GM12878 (cell line): Measurements from ENCODE around the gene LEMD2. TPM values are rescaled to one million over a fixed set of nuclear protein-coding genes. Genes with fewer than 3 reads are reported as not detected.

Experiments
- ATAC-seq: fragments of 200-7000 bp; cut with Tn5 transposase; 3 replicates; pipeline ENCODE4 v1.9.1; 2020; ENCODE audit warnings: mild to moderate bottlenecking, moderate library complexity
- BruUV-seq: library from RNA; stranded (reverse); fragments of 400-500 nt; replicated peaks from 2 replicates; lab custom pipeline; 2021; lab: Mats Ljungman, UMichigan
- CTCF ChIA-PET: fragments of 300-600 bp; sonication (Branson Sonifier 250); formaldehyde crosslinking; extraction: SDS; loops from one replicate; lab custom pipeline; 2021; ENCODE audit warnings: inconsistent platforms; lab: Yijun Ruan, JAX
- POLR2A ChIA-PET: fragments of 350-600 bp; formaldehyde crosslinking; extraction: SDS; loops from one replicate; lab custom pipeline; 2021; ENCODE audit warnings: inconsistent platforms; lab: Charles Lee
- RAD21 ChIA-PET: fragments of 300-600 bp; sonication (Branson Sonifier 250); formaldehyde crosslinking; loops from one replicate; lab custom pipeline; 2023; ENCODE audit warnings: antibody characterized with exemption; ENCODE audit not compliant: unreplicated experiment; lab: Charles Lee
- SMC1A ChIA-PET: fragments of 300-600 bp; sonication (Branson Sonifier 250); formaldehyde crosslinking; loops from one replicate; lab custom pipeline; 2023; ENCODE audit not compliant: unreplicated experiment, uncharacterized antibody; lab: Charles Lee
- DNase-seq: peaks from one replicate; pipeline ENCODE4 v3.0.0-alpha.2; 2011; ENCODE audit warnings: low read depth, low spot score
- FAIRE-seq: peaks from 3 replicates; lab custom pipeline; 2011; peaks lifted over from hg19 to GRCh38; lab: Jason Lieb, UNC
- H2AFZ ChIP-seq: 2 replicates; pipeline ENCODE4 v1.6.0; 2011; ENCODE audit warnings: low read depth, low read length, control low read depth; ENCODE audit not compliant: control insufficient read depth
- H3K27ac ChIP-seq: 2 replicates; pipeline ENCODE4 v1.5.1; 2011; ENCODE audit warnings: control low read depth; ENCODE audit not compliant: control insufficient read depth, insufficient read depth
- H3K27me3 ChIP-seq, 2 experiments: replicated peaks in 1 of 2; 2 replicates each; pipeline versions ENCODE4 v1.6.0 to v1.6.1; 2011; ENCODE audit warnings: low read length in 1 of 2; ENCODE audit not compliant: control insufficient read depth in 2 of 2, insufficient read depth in 2 of 2
- H3K36me3 ChIP-seq, 2 experiments: 2 replicates each; pipeline ENCODE4 v1.5.1; 2011; ENCODE audit warnings: low read length in 1 of 2; ENCODE audit not compliant: control insufficient read depth in 2 of 2, insufficient read depth in 2 of 2
- H3K4me1 ChIP-seq: 2 replicates; pipeline ENCODE4 v1.6.1; 2011; ENCODE audit warnings: mild to moderate bottlenecking, low read length, moderate library complexity, mixed read lengths; ENCODE audit not compliant: control insufficient read depth, insufficient read depth
- H3K4me2 ChIP-seq: 2 replicates; pipeline ENCODE4 v1.6.0; 2011; ENCODE audit warnings: control low read depth; ENCODE audit not compliant: control insufficient read depth, insufficient read depth
- H3K4me3 ChIP-seq: fragments of 200-600 bp; sonication (generic); 2 replicates; pipeline ENCODE4 v1.5.1; 2016
- H3K79me2 ChIP-seq: 2 replicates; pipeline ENCODE4 v1.6.0; 2011; ENCODE audit warnings: low read length; ENCODE audit not compliant: control insufficient read depth, insufficient read depth
- H3K9ac ChIP-seq: 2 replicates; pipeline ENCODE4 v1.8.0; 2011; ENCODE audit warnings: low read length, control low read depth, mixed read lengths; ENCODE audit not compliant: control insufficient read depth, insufficient read depth
- H3K9me3 ChIP-seq: replicated peaks from 3 replicates; pipeline ENCODE4 v1.5.1; 2011; ENCODE audit warnings: mild to moderate bottlenecking, low read length; ENCODE audit not compliant: control insufficient read depth, insufficient read depth
- H4K20me1 ChIP-seq: 2 replicates; pipeline ENCODE4 v1.6.0; 2011; ENCODE audit not compliant: control insufficient read depth, insufficient read depth
- ATF3 ChIP-seq: IDR thresholded peaks from 2 replicates; pipeline ENCODE4 v1.6.1; 2011; ENCODE audit warnings: low read depth, mild to moderate bottlenecking, low read length, moderate library complexity, borderline replicate concordance; ENCODE audit errors: extremely low read depth
- ATF7 ChIP-seq: fragments of 450-650 bp; IDR thresholded peaks from 2 replicates; pipeline ENCODE4 v1.6.1; 2016; ENCODE audit warnings: low read depth, mild to moderate bottlenecking
- CBX5 ChIP-seq: sonication (generic); IDR thresholded peaks from 2 replicates; pipeline ENCODE4 v1.6.1; 2016; ENCODE audit warnings: low read depth, moderate library complexity, mild to moderate bottlenecking, inconsistent platforms
- CHD1 ChIP-seq: IDR thresholded peaks from 2 replicates; pipeline ENCODE4 v1.6.1; 2012; ENCODE audit warnings: low read depth, low read length, improper control_type of control experiment
- DPF2 ChIP-seq: fragments of 450-650 bp; IDR thresholded peaks from 2 replicates; pipeline ENCODE4 v1.6.1; 2017; ENCODE audit warnings: mild to moderate bottlenecking
- E2F8 ChIP-seq: fragments of 450-650 bp; IDR thresholded peaks from 2 replicates; pipeline ENCODE4 v1.6.1; 2018; ENCODE audit warnings: mild to moderate bottlenecking, low read depth, moderate library complexity; ENCODE audit not compliant: partially characterized antibody
- KDM1A ChIP-seq: fragments of 200-600 bp; sonication (generic); IDR thresholded peaks from 2 replicates; pipeline ENCODE4 v1.6.1; 2016; ENCODE audit warnings: borderline replicate concordance
- MEF2B ChIP-seq: fragments of 450-650 bp; IDR thresholded peaks from 2 replicates; pipeline ENCODE4 v1.6.1; 2018; ENCODE audit warnings: mild to moderate bottlenecking, moderate library complexity; ENCODE audit not compliant: partially characterized antibody, poor library complexity, severe bottlenecking
- MTA3 ChIP-seq: IDR thresholded peaks from 2 replicates; pipeline ENCODE4 v1.6.1; 2012; ENCODE audit warnings: low read length, inconsistent platforms, borderline replicate concordance
- RFX5 ChIP-seq: IDR thresholded peaks from 2 replicates; pipeline ENCODE4 v1.6.1; 2011; ENCODE audit warnings: low read depth, low read length, improper control_type of control experiment
- SPI1 ChIP-seq: IDR thresholded peaks from 2 replicates; pipeline ENCODE4 v1.6.1; 2011; ENCODE audit warnings: low read depth, mild to moderate bottlenecking, low read length, moderate library complexity, borderline replicate concordance; ENCODE audit not compliant: insufficient read depth
- TCF3 ChIP-seq: IDR thresholded peaks from 2 replicates; pipeline ENCODE4 v1.6.1; 2012; ENCODE audit warnings: low read depth, mild to moderate bottlenecking, low read length, borderline replicate concordance; ENCODE audit not compliant: insufficient read depth
- ZBTB40 ChIP-seq: fragments of 450-650 bp; IDR thresholded peaks from 2 replicates; pipeline ENCODE4 v1.6.1; 2016; ENCODE audit warnings: mild to moderate bottlenecking, moderate library complexity, borderline replicate concordance
- ZNF384 ChIP-seq: IDR thresholded peaks from 2 replicates; pipeline ENCODE4 v1.6.1; 2012; ENCODE audit warnings: low read depth, mild to moderate bottlenecking, low read length, improper control_type of control experiment, borderline replicate concordance
- ZNF622 ChIP-seq: fragments of 450-650 bp; IDR thresholded peaks from 2 replicates; pipeline ENCODE4 v1.6.1; 2017; ENCODE audit warnings: mild to moderate bottlenecking, inconsistent platforms
- WGBS: methylation state at CpG from one replicate; pipeline ENCODE4 v1.1.6; 2016; ENCODE audit warnings: low lambda C conversion rate; ENCODE audit not compliant: insufficient replicate concordance, insufficient coverage; ENCODE audit errors: missing lambda C conversion rate; 5-methylcytosine and 5-hydroxymethylcytosine counted together
- in situ Hi-C: fragments of 300-500 bp; cut with MboI; formaldehyde crosslinking; loops from 9 replicates; pipeline ENCODE4 v1.14.3; 2018; ENCODE audit warnings: mixed read lengths
- intact Hi-C: fragments of 100-400 bp; cut with micrococcal nuclease; formaldehyde crosslinking; loops from one replicate; pipeline ENCODE4 v1.14.2; 2022; ENCODE audit not compliant: unreplicated experiment
- polyA plus RNA-seq, 11 experiments: library from polyadenylated mRNA; depleted of rRNA in 4 of 11; unstranded in 6 of 11; stranded (reverse) in 5 of 11; fragments of >200 nt; fragmentation: Nextera tagmentation in 4 of 11; fragmentation: Illumina TruSeq in 1 of 11; extraction: Ambion mirVana in 4 of 11; extraction: Trizol in 1 of 11; gene quantifications; 1 replicate in 1 of 11; 2 replicates in 10 of 11; pipeline versions ENCODE4 v1.2.1 to v1.2.3, GENCODE V29; 2011 to 2016; ENCODE audit warnings: inconsistent platforms in 2 of 11, missing spikeins in 2 of 11, low read depth in 1 of 11
- total RNA-seq, 4 experiments: library from RNA; depleted of rRNA in 3 of 4; stranded (reverse); fragments of >200 nt in 3 of 4; fragmentation: Illumina TruSeq in 1 of 4; extraction: Trizol in 1 of 4; gene quantifications; 2 replicates each; pipeline versions ENCODE4 v1.2.1 to v1.2.3, GENCODE V29; 2013 to 2021

The LEMD2 gene
- total and polyA plus RNA-seq, 10 of the 15 experiments (the other 5 are each of a cell fraction or from before 2014, with no cell fraction given) = 0.45 to 47.1 (median 22.8) TPM

- no peak for TF ChIP-seq KDM1A
- no peak for TF ChIP-seq TCF3
- no peak for TF ChIP-seq E2F8
- no peak for TF ChIP-seq RFX5
- no peak for TF ChIP-seq DPF2
- no peak for TF ChIP-seq MTA3
- no peak for TF ChIP-seq CBX5
- TF ChIP-seq ZNF622 = no peak
- TF ChIP-seq CHD1 = no peak
- TF ChIP-seq, all 136 proteins: peak for 0
Measured at GRCh38 chr6:33783781-33784520, 5.0 kb downstream of the LEMD2 start (continued).

- no peak for DNase-seq
- no peak overlapping the region for H3K4me2 ChIP-seq
- no TSS peak for BruUV-seq
- no peaks in the 10 kb centered on the region for H3K27me3 ChIP-seq
- CTCF ChIA-PET = no interaction called here
- no peak overlapping the region for H3K4me3 ChIP-seq
- POLR2A ChIA-PET = no interaction called here
- no peaks in the 10 kb centered on the region; the same call in 1 of the 2 replicates for H4K20me1 ChIP-seq
- RAD21 ChIA-PET = no interaction called here
- intact Hi-C loops (no loop called here), in situ Hi-C loops (no loop called here)
- FAIRE-seq = no peak
- H3K27ac ChIP-seq = no peak overlapping the region
- WGBS = 98% methylated on average over 5 of the region's 5 CpGs
- peaks cover 6% of the 10 kb centered on the region for H3K4me1 ChIP-seq
- SMC1A ChIA-PET = no interaction called here
- H2AFZ ChIP-seq = no peak overlapping the region
- H3K36me3 ChIP-seq = peaks cover 8 to 29% of the 10 kb centered on the region in 2 experiments
- peaks cover 17% of the 10 kb centered on the region for H3K79me2 ChIP-seq
- H3K9me3 ChIP-seq = no peaks in the 10 kb centered on the region
- no peak for ATAC-seq
- H3K9ac ChIP-seq = no peak overlapping the region
- TF ChIP-seq MEF2B = no peak
- no peak for TF ChIP-seq ZNF384
- TF ChIP-seq ATF7 = no peak
- no peak for TF ChIP-seq SPI1
- TF ChIP-seq ZBTB40 = no peak
- TF ChIP-seq ATF3 = no peak
Measured at GRCh38 chr6:33782561-33782960, 6.4 kb downstream of the LEMD2 start.
